ENCODE measurements around the gene ERVH48-1. TPM values are rescaled to one million over a fixed set of nuclear protein-coding genes. Genes with fewer than 3 reads are reported as not detected.

The ERVH48-1 gene
- total RNA-seq, 4 donors from 2014 or later = not detected

DNA sequence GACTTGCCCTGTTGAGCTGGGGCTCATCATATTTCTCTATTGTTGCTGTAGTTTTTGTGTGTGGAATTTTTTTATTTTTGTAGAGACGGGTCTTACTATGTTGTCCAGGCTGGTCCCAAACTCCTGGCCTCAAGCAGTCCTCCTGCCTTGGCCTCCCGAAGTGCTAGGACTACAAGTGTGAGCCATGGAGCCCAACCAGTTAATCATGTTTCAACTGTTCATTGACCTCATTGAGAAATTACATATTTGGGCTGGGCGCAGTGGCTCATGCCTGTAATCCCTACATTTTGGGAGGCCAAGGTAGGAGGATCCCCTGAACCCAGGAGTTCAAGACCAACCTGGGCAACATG lies 39.8 kb upstream of the ERVH48-1 start:
- Histone ChIP-seq H3K4me3 (no peak overlapping the region), H3K4me1 (no peaks in the 10 kb centered on the region), H3K9me3 (no peaks in the 10 kb centered on the region), H3K36me3 (no peaks in the 10 kb centered on the region), H3K27ac (no peak overlapping the region), H3K27me3 (no peaks in the 10 kb centered on the region)
- intact Hi-C loops (cut with DNase I; ENCODE audit: low total_unique reads) = no loop called here
- no peak for DNase-seq
- WGBS, 2 donors (ENCODE audit: low coverage in 1 of 2) = 73% methylated on average over 3 of the region's 3 CpGs; no CpG with 5 or more reads in 1 of the 2 donors
- TF ChIP-seq EP300 (IDR thresholded peaks at IDR 0.05; ENCODE audit: low read depth) (no peak), POLR2AphosphoS5 (IDR thresholded peaks at IDR 0.05) (no peak), POLR2A (IDR thresholded peaks at IDR 0.05) (no peak)
- TF ChIP-seq, protein P1, sequence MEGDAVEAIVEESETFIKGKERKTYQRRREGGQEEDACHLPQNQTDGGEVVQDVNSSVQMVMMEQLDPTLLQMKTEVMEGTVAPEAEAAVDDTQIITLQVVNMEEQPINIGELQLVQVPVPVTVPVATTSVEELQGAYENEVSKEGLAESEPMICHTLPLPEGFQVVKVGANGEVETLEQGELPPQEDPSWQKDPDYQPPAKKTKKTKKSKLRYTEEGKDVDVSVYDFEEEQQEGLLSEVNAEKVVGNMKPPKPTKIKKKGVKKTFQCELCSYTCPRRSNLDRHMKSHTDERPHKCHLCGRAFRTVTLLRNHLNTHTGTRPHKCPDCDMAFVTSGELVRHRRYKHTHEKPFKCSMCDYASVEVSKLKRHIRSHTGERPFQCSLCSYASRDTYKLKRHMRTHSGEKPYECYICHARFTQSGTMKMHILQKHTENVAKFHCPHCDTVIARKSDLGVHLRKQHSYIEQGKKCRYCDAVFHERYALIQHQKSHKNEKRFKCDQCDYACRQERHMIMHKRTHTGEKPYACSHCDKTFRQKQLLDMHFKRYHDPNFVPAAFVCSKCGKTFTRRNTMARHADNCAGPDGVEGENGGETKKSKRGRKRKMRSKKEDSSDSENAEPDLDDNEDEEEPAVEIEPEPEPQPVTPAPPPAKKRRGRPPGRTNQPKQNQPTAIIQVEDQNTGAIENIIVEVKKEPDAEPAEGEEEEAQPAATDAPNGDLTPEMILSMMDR (IDR thresholded peaks at IDR 0.05) = no peak
- in situ Hi-C loops (cut with MboI; ENCODE audit: low pct_ligation_motif_present in 1 of 4, low pct_unique_long_range_greater_than_20kb in 1 of 4, low sequenced_read_pairs in 3 of 4) = no loop called here

DNA sequence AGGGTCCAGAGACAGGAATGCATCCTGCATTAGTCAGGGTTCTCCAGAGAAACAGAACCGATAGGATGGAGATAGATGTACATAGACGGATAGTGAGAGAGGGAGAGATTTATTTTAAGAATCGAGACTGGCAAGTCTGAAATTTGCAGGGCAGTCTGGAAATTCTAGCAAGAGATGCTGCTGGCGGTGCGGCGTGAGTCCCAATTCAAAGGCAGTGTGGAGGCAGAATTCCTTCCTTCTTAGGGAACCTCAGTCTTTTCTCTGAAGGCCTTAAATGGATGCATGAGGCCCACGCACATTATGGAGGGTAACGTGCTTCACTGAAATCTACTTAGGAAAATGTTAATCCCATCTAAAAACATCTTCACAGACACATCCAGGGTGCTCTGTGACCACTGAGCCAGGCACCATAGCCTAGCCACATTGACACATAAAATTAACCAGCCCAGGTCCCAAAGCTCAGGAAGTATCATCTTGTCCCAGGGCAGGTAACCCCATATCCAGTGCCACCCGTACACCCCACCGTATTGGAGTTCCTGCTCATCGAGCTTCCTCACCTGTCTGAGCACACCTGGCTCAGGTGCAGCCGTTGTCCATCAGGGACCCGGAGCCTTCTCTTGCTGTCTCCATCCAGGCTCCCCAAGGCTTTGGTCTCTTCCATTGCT lies 39.2 kb upstream of the ERVH48-1 start:
- Histone ChIP-seq H3K4me3 (no peak overlapping the region), H3K27me3 (no peaks in the 10 kb centered on the region), H3K36me3 (no peaks in the 10 kb centered on the region), H3K27ac (no peak overlapping the region), H3K9me3 (no peaks in the 10 kb centered on the region), H3K4me1 (no peaks in the 10 kb centered on the region)
- DNase-seq = no peak
- 93 to 95% methylated on average over 3 to 12 of the region's 13 CpGs for WGBS, 2 donors (ENCODE audit: low coverage in 1 of 2)
- intact Hi-C loops (cut with DNase I; ENCODE audit: low total_unique reads) = no loop called here
- no peak for TF ChIP-seq POLR2AphosphoS5 (IDR thresholded peaks at IDR 0.05)
- TF ChIP-seq EP300 (IDR thresholded peaks at IDR 0.05; ENCODE audit: low read depth) = no peak
- TF ChIP-seq, protein P1 (IDR thresholded peaks at IDR 0.05) = no peak
- TF ChIP-seq POLR2A (IDR thresholded peaks at IDR 0.05) = no peak
- in situ Hi-C loops (cut with MboI; ENCODE audit: low pct_ligation_motif_present in 1 of 4, low pct_unique_long_range_greater_than_20kb in 1 of 4, low sequenced_read_pairs in 3 of 4) = no loop called here

DNA sequence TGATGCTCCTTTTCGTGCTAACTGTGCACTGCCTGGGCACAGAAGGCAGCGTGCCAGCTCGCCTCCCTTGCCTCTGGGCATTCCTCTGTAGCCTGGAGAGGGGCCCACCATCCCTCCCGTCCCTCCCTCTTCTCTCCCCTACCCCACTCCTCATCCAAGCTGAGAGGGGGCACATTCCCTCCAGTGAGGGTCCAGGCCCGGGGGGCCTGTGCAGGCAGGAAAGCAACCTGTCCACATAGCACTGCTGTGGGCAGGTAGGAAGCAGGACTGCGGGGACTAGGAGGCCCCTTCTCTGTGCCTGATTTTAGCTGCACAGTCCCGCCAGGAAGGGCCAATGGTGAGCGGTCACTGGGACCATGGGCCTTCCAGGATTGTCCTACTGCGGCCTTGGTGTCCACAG lies 38.7 kb upstream of the ERVH48-1 start:
- intact Hi-C loops (cut with DNase I; ENCODE audit: low total_unique reads) (no loop called here), in situ Hi-C loops (cut with MboI; ENCODE audit: low pct_ligation_motif_present in 1 of 4, low pct_unique_long_range_greater_than_20kb in 1 of 4, low sequenced_read_pairs in 3 of 4) (no loop called here)
- Histone ChIP-seq H3K9me3 (no peaks in the 10 kb centered on the region), H3K36me3 (no peaks in the 10 kb centered on the region), H3K4me3 (no peak overlapping the region), H3K27me3 (no peaks in the 10 kb centered on the region), H3K4me1 (no peaks in the 10 kb centered on the region), H3K27ac (no peak overlapping the region)
- TF ChIP-seq EP300 (IDR thresholded peaks at IDR 0.05; ENCODE audit: low read depth) (no peak), POLR2AphosphoS5 (IDR thresholded peaks at IDR 0.05) (no peak), POLR2A (IDR thresholded peaks at IDR 0.05) (no peak)
- TF ChIP-seq, protein P1 (IDR thresholded peaks at IDR 0.05) = no peak
- 85 to 90% methylated on average over 4 to 9 of the region's 9 CpGs for WGBS, 2 donors (ENCODE audit: low coverage in 1 of 2)
- no peak for DNase-seq

DNA sequence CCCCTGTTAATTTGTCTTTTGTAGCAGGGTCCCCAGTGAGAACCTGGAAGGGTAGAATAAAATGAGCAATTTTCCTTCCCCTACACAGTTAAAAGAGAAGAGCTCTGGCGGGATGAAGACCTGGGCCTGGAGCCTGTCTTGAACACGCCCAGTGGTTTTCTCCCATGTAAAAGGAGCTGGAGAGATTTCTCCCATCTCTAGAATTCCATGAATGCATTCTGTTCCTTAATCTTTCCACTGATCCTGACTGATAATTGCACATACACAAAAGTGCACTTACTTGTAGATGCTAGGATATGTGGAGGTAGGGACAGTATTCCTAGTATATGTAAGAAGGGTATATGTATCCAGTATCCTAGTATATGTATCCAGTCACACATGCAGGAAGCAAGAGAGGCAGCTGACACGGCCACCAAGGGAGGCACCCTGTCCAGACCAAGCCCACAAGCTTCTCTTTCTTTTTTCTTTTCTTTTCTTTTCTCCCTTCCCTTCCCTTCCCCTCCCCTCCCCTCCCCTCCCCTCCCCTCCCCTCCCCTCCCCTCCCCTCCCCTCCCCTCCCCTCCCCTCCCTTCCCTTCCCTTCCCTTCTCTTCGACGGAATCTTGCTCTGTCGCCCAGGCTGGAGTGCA lies 37.1 kb upstream of the ERVH48-1 start:
- 56 to 69% methylated on average over 3 to 6 of the region's 6 CpGs for WGBS, 2 donors (ENCODE audit: low coverage in 1 of 2)
- no peak for DNase-seq
- H3K27me3 ChIP-seq = no peaks in the 10 kb centered on the region
- TF ChIP-seq POLR2A (IDR thresholded peaks at IDR 0.05) (no peak), EP300 (IDR thresholded peaks at IDR 0.05; ENCODE audit: low read depth) (no peak), POLR2AphosphoS5 (IDR thresholded peaks at IDR 0.05) (no peak)
- TF ChIP-seq, protein P1 (IDR thresholded peaks at IDR 0.05) = no peak
- no peaks in the 10 kb centered on the region for H3K9me3 ChIP-seq
- no peak overlapping the region for H3K4me3 ChIP-seq
- peak overlapping the region in 1 of 4 donors; percentile 29 for H3K27ac ChIP-seq
- in situ Hi-C loops (cut with MboI; ENCODE audit: low pct_ligation_motif_present in 1 of 4, low pct_unique_long_range_greater_than_20kb in 1 of 4, low sequenced_read_pairs in 3 of 4) (no loop called here), intact Hi-C loops (cut with DNase I; ENCODE audit: low total_unique reads) (no loop called here)
- no peaks in the 10 kb centered on the region for H3K4me1 ChIP-seq
- H3K36me3 ChIP-seq = no peaks in the 10 kb centered on the region

Measured in transverse colon (tissue), 4 donors.